HG02623 (cell line): ENCODE data around the gene MMP7.

Experiments
- ATAC-seq: cut with Tn5 transposase; IDR thresholded peaks from one replicate; pipeline ENCODE4 v1.9.1; 2021; ENCODE audit warnings: moderate library complexity; ENCODE audit not compliant: unreplicated experiment

MMP7 gene

DNA sequence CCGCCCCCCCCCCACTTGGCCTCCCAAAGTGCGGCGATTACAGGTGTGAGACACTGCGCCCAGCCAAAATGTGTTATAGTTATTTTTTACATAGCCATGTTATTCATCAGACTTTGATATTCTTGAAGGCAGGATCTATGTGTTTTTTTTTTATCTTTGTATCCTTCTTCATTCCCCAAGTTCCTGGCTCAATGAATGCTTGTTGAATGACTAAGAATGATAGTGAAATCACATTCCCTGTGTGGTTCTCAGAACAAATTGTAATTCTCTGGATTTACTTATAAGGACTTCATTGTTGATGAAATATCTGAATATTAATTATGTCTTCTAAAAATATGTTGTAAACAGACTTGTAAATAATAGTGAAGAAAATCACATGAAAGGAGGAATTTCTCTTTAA is 33.5 kb downstream of the MMP7 start:
- no peak for ATAC-seq

- ATAC-seq, result peak; percentile 89
Measured at GRCh38 chr11:102495161-102496042, 35.1 kb downstream of the MMP7 start.

- no peak for ATAC-seq
Measured at GRCh38 chr11:102494216-102494615, 36.3 kb downstream of the MMP7 start.

- ATAC-seq, result no peak
Measured at GRCh38 chr11:102493524-102493923, 37.0 kb downstream of the MMP7 start.

GRCh38 chr11:102491969-102492368 is 38.6 kb downstream of the MMP7 start:
- ATAC-seq, result no peak

GRCh38 chr11:102489186-102490145 is 41.1 kb downstream of the MMP7 start:
- no peak for ATAC-seq

GRCh38 chr11:102488208-102488607 is 42.3 kb downstream of the MMP7 start:
- peak; percentile 69 for ATAC-seq

GRCh38 chr11:102487214-102487613 is 43.3 kb downstream of the MMP7 start:
- ATAC-seq, result no peak

- no peak for ATAC-seq
Measured at GRCh38 chr11:102486584-102486983, 44.0 kb downstream of the MMP7 start.

DNA sequence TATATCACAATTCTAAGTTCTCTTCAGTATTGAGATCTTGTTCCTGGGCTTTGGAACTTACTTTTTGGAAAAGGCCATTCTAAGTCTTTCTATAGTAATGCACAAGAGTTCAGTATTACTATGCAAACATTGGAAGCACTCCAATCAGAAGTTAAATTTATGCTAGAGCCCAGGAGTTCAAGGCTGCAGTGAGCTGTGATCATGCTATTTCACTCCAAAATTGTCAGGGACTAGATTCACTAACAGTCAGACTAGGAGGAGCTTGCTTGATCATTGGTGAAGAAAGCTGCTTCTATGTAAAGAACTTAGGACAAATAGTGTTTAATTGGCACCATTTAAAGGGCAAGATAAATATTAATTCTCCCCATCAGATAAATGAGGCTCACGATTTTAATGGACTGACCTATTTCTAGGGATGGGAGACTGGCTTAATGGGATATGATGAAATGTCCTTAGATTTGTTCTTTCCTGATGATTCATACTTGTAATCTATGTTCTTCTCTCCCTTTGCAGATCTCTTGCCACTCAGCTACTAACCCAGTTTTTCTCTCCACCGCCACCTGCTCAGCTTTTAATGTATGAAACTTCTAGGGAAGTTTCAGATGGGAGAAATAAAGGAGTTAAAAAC is 45.3 kb downstream of the MMP7 start:
- no peak for ATAC-seq

DNA sequence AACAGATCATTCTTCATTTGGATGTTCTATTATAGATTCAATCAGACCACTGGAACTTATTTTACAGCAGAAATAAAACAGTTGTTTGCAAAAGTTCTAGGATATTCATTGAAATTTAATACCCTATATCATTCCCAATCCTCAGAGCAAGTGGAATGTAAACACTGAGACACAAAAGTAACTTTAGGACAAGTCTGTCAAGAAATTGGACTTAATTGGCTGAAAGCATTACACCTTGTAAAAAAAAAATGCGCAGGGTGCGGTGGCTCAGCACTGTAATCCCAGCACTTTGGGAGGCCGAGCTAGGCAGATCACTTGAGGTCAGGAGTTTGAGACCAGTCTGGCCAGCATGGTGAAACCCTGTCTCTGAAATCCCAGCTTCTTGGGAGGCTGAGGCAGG is 48.1 kb downstream of the MMP7 start:
- ATAC-seq, result no peak

DNA sequence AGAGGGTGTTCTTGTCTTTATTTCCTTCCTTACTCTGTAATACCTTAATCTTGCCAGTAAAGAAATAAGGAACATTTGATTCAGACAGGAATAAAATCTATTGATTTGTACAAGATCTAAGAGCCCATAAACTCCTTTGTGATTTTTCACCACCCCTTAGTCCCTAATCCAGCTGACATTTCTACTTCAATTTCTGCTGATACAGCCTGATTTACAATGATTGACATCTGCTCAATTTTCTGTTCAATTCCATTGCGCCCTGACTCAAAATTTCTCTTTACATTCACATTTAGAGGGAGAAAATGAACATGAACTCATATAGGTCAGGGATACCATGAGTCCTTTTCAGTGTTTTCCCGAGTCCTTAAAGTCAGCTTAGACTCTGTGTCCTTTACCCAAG is 50.8 kb downstream of the MMP7 start:
- ATAC-seq, result no peak

DNA sequence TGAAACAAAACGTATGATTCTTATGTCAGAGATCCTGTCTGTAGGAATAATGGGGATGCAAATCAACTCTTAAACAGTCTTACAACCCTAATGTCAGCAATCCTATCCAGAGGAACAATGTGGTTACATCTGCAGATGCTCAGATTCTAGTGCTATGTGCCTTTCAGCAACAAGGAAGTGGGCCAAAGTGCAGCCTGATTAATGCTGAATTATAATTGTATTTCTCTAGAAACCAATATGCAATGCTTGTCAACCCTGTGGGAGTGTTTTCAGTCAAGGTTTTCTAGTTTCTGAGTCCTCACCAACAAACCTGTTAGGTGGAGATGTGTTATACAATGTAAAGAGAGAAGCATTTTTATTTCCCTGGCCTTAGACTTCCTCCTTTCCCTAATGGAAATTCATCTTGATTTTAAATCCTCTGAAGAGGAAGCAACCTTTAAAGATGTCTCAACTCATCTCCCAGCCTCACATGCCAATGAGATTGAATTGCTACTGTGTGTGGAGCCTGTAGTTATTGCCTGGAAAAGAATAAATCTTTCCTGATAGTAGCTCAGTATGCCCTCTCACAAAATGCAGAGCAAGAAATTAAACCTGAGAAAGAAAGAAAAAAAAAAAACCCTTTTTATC is 51.8 kb downstream of the MMP7 start:
- no peak for ATAC-seq

- ATAC-seq, result no peak
Measured at GRCh38 chr11:102476812-102477211, 53.7 kb downstream of the MMP7 start.

GRCh38 chr11:102476069-102476468 is 54.5 kb downstream of the MMP7 start:
- no peak for ATAC-seq

DNA sequence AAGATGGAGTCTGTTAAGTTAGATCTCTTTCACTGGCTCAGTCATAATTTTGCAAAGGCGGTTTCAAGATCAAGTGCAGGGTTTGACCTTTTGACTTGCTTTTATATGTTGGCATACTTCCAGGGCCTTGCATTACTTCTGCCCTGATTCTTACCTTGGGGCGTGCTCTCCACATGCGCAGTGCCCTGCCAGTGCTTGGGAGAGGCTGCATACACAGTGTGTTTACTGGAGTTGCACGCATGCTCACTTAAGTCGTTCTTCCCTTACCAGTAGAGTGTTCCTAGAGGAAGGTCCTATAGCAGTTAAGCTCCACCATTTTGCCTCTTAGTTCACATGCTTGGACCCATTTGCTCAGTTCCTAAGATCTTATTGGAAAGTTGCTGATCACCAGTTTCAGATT is 57.0 kb downstream of the MMP7 start:
- no peak for ATAC-seq

- no peak for ATAC-seq
Measured at GRCh38 chr11:102472127-102472526, 58.4 kb downstream of the MMP7 start.

DNA sequence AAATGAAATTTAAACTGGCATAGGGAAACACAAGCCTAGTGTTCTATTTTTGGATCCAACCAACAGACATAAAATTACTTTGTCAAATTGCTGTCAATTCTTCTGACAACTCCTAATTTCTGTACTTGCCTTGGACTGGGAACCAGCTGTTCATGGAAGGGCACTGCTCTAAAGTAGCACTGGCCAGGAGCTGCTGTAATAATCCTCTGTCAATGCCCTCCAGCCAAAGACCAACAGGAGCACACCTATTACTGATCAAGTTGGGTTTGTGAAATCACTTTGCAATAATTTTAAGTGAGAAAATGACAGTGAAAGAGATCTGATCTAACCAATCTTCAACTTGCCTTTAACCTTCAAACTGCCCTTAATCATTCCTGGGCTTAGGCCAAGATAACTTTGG is 59.1 kb downstream of the MMP7 start:
- no peak for ATAC-seq
